GM12801 (cell line): ENCODE measurements around the gene ING2.

ENCODE experiments used
- CTCF ChIP-seq: IDR thresholded peaks from one replicate; pipeline ENCODE4 v1.5.1; 2011; ENCODE audit warnings: control low read depth; ENCODE audit not compliant: insufficient read length; ENCODE audit errors: extremely low read depth

ING2 gene

DNA sequence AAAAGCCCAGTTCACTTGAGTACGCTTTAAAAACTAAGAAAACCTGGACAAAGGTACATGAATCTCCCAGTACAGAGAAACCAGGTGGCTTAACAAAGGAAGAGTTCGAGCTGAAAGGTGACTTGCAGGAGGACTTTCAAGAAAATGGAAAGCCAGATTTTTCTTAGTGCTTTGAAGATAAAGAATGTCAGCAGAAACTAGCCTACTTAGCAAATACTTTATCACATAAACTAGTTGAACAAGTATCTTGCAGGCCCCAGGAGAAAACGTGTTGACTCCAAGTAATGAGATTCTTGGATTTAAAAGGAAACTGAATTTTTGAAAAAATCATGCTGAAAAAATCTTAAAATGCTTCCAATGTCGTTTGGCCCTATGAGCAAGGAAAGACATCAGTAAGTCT is 34.0 kb upstream of the ING2 start:
- TF ChIP-seq CTCF = no peak

DNA sequence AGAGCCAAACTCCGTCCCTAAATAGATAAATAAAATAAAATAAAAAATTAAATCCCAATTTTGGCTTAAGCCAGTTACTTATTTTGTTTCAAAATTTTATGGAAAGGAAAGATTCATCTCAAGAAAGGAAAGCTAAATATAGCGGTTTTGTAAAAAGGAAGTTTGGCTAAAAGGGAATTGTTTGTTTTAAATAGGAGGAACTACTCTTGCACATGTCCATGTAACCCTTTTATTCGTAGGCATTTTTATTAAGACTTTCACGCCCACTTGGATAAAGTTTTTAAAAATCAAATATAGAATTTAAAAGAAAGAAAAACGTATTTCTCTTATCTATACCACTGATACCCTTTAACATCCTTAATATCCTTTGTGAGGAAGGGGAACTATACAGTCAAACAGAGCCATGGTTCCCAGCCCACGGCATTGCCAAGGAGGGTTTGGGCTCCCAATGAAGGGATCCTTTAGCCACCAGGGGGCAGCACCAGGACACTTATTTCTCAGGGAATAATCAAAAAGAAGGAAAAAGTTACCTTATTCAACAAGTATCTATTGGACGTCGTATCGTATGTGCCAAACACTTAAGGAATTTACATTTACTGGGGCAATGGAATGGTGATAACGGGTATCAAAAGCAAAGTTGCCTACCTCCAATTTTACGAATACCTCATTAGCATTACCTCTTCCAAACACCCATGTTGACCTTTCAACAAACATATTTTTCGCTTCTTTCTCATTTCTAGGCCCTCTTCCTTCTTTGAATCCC is 32.7 kb upstream of the ING2 start:
- no peak for TF ChIP-seq CTCF

- TF ChIP-seq CTCF = no peak
Observed at GRCh38 chr4:183478123-183478522, 26.7 kb upstream of the ING2 start.

DNA sequence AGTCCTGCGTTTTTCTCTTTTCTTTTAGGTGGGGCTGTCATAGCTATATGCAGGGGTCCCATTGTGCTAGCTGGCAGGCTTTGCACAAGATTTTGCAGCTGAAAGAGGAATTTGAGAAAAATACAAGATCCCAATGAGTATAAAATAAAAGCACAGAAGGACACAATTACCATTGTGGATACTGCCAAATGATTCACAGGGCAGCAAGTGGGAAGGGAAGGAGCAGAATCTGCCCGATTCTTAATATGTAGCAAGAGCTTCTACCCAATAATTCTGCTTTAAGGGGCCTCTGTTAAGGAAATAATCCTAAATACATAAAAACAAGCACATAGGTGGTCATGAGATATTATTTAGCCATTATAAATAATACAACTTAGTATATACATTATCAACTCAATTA is 25.9 kb upstream of the ING2 start:
- TF ChIP-seq CTCF = no peak

DNA sequence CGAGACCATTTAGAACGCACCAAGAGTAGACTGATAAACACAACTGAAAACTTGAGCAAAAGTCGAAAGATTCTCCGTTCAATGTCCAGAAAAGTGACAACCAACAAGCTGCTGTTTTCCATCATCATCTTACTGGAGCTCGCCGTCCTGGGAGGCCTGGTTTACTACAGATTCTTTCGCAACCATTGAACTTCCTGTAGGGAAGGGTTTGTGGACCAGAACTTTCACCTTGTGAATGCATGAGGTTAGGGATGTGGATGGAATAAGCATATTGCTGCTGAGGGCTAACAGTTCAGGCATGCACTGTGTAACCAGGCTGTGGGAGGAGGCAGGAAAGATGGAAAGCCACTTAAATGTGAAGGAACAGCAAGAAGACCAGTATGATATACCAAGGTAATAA is 20.9 kb upstream of the ING2 start:
- TF ChIP-seq CTCF = no peak

- no peak for TF ChIP-seq CTCF
Observed at GRCh38 chr4:183485411-183486160, 19.3 kb upstream of the ING2 start.

DNA sequence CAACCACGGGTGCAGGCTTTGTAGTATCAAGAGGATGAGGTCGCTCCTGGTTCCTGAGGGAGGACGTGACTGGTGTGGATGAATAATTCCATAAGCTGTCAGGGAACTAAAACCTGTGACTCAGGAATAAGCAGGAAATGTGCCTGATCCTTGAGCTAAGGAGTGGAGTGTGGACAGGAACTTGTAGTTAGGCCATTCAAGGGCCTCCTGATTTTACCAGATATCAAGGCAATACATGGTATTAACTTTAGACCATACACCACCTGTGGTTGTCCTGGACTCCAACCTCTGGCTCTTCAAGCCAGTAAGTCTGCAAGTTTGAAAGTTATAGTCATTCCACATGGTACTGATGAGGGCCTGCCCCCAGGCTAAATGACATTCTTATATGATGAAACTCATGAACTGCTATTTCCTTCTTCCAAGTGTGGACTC is 12.1 kb upstream of the ING2 start:
- no peak for TF ChIP-seq CTCF
